ENCODE data around the gene ELP6.

The ELP6 gene

GRCh38 chr3:47527952-47528725 lies 14.6 kb upstream of the ELP6 start:
- ATAC-seq = no peak
- TF ChIP-seq ARNTL (CRISPR knock-in tag; IDR thresholded peaks at IDR 0.05; ENCODE audit: borderline replicate concordance, low read depth) (no peak), ESRRG (CRISPR knock-in tag; IDR thresholded peaks at IDR 0.05) (no peak), GLIS3 (CRISPR knock-in tag; IDR thresholded peaks at IDR 0.05) (no peak), RARB (CRISPR knock-in tag; IDR thresholded peaks at IDR 0.05) (no peak), POU6F1 (CRISPR knock-in tag; IDR thresholded peaks at IDR 0.05; ENCODE audit: borderline replicate concordance, low read depth) (no peak), TCF4 (CRISPR knock-in tag; IDR thresholded peaks at IDR 0.05; ENCODE audit: borderline replicate concordance) (no peak), ZNF565 (CRISPR knock-in tag; conservative IDR thresholded peaks at IDR 0.05; ENCODE audit: low read depth) (no peak), ZFP3 (CRISPR knock-in tag; IDR thresholded peaks at IDR 0.05) (no peak), TOX (CRISPR knock-in tag; IDR thresholded peaks at IDR 0.05; ENCODE audit: borderline replicate concordance) (no peak)
- TF ChIP-seq, protein P1, sequence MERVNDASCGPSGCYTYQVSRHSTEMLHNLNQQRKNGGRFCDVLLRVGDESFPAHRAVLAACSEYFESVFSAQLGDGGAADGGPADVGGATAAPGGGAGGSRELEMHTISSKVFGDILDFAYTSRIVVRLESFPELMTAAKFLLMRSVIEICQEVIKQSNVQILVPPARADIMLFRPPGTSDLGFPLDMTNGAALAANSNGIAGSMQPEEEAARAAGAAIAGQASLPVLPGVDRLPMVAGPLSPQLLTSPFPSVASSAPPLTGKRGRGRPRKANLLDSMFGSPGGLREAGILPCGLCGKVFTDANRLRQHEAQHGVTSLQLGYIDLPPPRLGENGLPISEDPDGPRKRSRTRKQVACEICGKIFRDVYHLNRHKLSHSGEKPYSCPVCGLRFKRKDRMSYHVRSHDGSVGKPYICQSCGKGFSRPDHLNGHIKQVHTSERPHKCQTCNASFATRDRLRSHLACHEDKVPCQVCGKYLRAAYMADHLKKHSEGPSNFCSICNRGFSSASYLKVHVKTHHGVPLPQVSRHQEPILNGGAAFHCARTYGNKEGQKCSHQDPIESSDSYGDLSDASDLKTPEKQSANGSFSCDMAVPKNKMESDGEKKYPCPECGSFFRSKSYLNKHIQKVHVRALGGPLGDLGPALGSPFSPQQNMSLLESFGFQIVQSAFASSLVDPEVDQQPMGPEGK (CRISPR knock-in tag; IDR thresholded peaks at IDR 0.05; ENCODE audit: borderline replicate concordance) = no peak

DNA sequence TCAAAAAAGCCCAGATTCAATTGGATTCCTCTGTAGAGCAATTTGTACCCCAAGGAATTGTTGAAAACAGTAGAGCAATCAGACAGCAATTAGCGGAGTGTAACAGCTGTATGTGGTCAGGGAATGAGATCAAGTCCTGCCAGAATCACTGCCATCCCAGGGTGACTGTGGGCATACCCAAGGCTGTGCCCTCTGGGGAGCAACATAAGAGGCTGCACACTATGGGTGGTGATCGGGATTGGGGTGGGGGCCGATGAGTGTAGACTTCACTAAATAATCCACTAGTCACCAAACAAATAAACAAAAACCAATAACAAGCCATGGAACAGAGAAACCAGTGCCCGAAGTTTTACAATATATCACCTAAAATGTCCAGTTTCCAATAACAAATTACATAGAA lies 12.1 kb upstream of the ELP6 start:
- no peak for ATAC-seq
- TF ChIP-seq POU6F1 (CRISPR knock-in tag; IDR thresholded peaks at IDR 0.05; ENCODE audit: borderline replicate concordance, low read depth) = no peak
- no peak for TF ChIP-seq RARB (CRISPR knock-in tag; IDR thresholded peaks at IDR 0.05)
- TF ChIP-seq SNAI2 (CRISPR knock-in tag; IDR thresholded peaks at IDR 0.05) = no peak
- TF ChIP-seq ISL1 (CRISPR knock-in tag; IDR thresholded peaks at IDR 0.05) = no peak
- TF ChIP-seq CREB5 (CRISPR knock-in tag; IDR thresholded peaks at IDR 0.05; ENCODE audit: low read depth) = no peak
- no peak for TF ChIP-seq ZFP30 (CRISPR knock-in tag; IDR thresholded peaks at IDR 0.05)
- no peak for TF ChIP-seq ZFP3 (CRISPR knock-in tag; IDR thresholded peaks at IDR 0.05)
- TF ChIP-seq OSR1 (CRISPR knock-in tag; IDR thresholded peaks at IDR 0.05) = no peak
- TF ChIP-seq CSDC2 (CRISPR knock-in tag; IDR thresholded peaks at IDR 0.05) = no peak
- TF ChIP-seq ZNF8 (CRISPR knock-in tag; IDR thresholded peaks at IDR 0.05) = no peak
- no peak for TF ChIP-seq ESRRG (CRISPR knock-in tag; IDR thresholded peaks at IDR 0.05)
- no peak for TF ChIP-seq ZNF70 (CRISPR knock-in tag; IDR thresholded peaks at IDR 0.05)
- TF ChIP-seq BACH2 (CRISPR knock-in tag; IDR thresholded peaks at IDR 0.05; ENCODE audit: borderline replicate concordance) = no peak
- TF ChIP-seq ZC3H10 (CRISPR knock-in tag; IDR thresholded peaks at IDR 0.05) = no peak
- no peak for TF ChIP-seq CSRNP3 (CRISPR knock-in tag; IDR thresholded peaks at IDR 0.05)
- TF ChIP-seq, protein P1 (CRISPR knock-in tag; IDR thresholded peaks at IDR 0.05; ENCODE audit: borderline replicate concordance) = no peak
- TF ChIP-seq ARNTL (CRISPR knock-in tag; IDR thresholded peaks at IDR 0.05; ENCODE audit: borderline replicate concordance, low read depth) = no peak
